D721Med (cell line): Measurements from ENCODE around the gene CBX1.

Experiments
- DNase-seq: peaks from one replicate; pipeline ENCODE4 v3.0.0; 2011; ENCODE audit warnings: low spot score; ENCODE audit not compliant: insufficient read length
- FAIRE-seq: peaks from 2 replicates; lab custom pipeline; 2011; peaks lifted over from hg19 to GRCh38; lab: Jason Lieb, UNC
- TF ChIP-seq, protein P1 (sequence below): IDR thresholded peaks from 2 replicates; pipeline ENCODE4 v1.5.1; 2012; ENCODE audit warnings: mild to moderate bottlenecking, control low read depth; ENCODE audit not compliant: insufficient read depth; ENCODE audit errors: missing control alignments

The CBX1 gene

DNA sequence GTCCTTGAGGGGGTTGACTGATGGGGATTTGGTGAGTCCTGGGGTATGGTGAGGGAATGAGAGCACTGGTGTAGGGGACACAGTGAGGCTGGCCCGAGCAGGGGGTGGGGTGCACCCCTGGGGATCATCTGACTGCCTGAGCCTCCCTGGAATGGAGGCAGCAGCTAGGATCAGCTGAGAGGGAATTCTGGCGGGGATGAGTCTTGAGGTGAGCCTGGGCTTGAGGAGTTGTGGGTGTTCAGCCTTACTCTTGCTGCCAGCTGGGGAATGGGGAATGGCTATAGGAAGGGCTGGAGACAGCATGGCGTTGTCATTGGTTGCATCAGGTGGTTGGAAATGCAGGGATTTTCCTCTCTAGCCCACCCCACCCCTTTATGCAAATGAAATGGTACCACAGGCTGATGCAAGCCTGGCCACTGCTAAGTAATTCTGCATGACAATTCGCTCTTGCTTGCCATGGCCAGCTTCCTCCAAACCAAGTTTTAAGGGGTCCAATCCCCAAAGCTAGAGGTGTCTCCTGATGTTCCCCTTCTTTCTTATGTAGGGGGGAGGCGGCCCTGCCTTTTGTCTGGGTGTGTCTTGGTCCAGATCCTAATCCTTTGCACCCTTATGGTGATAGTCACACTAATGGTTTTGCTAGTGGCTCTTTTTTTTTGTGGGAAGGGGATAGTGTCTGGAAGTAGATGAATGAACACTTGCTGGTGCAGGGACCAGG lies 45.6 kb downstream of the CBX1 start:
- TF ChIP-seq, protein P1, sequence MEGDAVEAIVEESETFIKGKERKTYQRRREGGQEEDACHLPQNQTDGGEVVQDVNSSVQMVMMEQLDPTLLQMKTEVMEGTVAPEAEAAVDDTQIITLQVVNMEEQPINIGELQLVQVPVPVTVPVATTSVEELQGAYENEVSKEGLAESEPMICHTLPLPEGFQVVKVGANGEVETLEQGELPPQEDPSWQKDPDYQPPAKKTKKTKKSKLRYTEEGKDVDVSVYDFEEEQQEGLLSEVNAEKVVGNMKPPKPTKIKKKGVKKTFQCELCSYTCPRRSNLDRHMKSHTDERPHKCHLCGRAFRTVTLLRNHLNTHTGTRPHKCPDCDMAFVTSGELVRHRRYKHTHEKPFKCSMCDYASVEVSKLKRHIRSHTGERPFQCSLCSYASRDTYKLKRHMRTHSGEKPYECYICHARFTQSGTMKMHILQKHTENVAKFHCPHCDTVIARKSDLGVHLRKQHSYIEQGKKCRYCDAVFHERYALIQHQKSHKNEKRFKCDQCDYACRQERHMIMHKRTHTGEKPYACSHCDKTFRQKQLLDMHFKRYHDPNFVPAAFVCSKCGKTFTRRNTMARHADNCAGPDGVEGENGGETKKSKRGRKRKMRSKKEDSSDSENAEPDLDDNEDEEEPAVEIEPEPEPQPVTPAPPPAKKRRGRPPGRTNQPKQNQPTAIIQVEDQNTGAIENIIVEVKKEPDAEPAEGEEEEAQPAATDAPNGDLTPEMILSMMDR: no peak
- FAIRE-seq (no peak), DNase-seq (no peak)

DNA sequence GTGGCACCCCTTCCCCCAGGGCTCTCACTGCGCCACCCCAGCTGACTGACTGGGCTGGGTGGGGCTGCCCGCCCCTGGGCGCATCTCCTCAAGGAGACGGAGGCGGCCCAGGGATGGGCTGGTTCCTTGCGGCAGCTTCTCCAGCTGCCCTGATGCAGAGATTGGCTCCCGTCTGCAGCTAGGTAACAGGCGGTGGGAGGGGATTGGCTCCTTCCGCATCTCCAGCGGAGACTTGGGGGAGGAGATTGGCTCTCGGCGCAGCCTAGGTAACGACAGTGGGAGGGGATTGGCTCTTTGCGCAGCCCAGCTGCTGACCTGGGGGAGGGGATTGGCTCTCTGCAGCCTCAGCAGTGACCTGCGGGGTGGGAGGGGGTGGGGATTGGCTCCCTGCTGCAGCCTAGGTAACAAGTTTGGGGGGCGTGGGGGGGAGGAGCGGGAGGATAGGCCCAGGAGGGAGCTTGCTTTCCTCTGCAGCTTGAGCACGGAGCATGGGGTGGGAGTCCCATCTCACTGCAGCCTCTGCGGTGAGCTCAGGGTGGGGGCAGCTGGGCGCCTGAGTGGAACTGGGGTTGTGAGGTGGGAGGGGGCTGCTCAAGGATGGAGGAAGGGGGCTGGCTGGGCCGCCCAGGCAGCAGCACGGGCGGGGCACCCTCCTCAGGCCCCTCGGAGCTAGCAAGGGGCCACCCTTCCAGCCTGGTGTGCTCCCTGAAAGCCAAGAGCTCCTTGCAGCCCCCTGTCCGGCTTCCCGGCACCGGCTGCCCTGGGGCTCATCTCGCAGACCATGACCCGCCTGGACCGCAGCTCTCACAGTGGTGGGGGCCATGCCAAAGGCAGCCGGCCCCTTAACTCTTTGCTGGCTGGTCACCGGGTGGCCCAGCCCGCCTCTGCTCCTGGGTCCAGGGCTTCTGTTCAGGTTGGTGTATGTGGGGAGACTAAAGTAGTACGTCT lies 46.8 kb downstream of the CBX1 start:
- FAIRE-seq: no peak
- no peak for DNase-seq
- TF ChIP-seq, protein P1: no peak

DNA sequence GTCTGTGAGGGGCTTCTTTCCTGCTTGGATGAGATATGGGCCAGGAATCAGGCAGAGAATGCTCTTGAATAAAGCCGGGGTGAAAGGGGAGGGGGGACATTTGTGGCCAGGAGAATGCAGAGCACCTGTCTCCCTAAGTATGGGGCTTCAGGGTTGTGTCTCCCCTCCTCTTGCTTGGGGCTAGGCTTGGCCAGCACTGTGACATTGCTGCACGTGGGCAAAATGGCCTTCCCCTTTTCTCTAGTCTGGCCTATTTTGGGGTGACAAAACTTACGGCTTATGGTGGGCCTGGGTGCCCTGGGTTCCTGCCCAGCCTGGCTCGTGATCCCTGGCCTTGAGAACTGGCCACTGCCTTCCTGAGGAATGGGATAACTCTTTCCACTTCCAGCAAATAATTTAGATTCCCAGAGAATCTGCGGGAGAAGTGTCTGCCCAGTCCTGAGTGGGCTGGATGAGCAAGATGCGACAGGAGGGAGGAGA lies 47.5 kb downstream of the CBX1 start:
- no peak for FAIRE-seq
- DNase-seq: no peak
- TF ChIP-seq, protein P1: no peak

DNA sequence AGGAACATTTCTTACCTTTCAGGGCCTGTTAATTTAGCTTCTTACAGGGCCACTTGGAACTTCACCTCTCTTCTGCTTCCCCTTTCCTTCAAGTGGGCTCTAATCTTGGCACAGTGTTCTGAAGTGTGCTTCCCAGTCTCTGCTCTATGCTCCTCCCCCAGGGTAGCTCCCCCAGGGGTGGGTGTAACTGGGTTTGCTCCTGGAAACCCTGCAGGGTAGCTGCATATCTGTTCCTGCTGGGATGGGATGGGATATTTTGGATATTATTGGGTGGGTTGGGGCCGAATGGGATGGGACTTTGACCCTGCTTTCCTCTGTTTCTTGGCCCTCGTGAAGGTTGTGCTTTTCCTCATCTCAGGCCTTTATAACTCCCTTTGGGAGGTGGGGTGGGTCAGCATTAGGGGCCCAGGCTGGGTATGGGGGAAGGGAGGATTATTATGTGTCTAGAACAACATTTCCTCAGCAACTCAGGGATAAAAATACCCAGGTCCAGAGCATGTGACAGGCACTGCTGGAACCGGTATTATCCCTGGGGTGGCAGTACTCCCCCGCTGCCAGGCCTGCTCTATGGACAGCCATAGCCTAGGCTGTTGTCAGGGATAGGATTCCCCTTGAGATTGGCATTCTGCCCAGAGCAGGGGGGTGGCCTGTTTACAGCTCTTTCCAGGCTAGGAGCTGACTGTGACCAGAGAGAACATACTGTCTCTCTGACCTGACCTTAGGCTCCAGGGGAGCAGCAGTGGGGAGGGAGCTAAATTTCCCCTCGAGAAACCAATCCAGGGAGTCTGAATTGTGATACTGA lies 48.1 kb downstream of the CBX1 start:
- FAIRE-seq (no peak), DNase-seq (no peak)
- TF ChIP-seq, protein P1: no peak

DNA sequence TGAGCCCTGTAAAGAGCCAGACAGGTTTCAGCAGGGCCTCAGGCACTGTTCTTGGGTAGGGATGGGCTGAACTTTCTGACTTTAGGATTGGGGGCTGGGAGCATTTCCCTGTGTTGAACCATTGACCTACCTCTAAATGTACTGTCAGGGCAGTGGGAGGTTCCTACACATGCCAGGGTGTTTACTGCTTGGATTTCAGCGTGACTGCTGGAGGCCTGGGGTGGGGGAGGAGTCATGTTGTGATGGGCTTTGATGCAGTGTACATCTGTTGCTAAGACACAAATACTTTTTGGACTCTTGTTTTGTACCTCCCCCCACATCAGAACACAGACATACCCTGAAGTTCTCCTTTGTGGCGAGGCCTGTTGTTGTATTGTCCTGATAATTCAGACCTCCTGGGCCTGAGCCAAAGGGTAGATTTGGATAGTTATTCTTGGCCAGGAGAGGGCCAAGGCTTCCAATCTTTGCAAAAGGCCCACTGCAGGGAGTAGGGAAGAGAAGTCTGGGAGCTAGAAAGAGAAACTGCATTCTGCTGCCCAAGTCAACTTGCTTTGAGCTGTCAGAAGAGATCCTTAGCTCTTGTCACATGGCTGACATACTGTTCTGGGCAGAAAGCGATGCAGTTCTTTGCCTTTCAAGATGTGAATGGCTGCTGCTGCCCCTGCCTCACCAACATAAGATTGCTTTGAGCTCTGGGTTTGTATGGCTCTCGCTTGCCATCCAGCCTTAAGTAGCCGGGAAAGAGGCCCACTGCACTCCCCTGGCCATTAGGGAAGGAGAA lies 49.4 kb downstream of the CBX1 start:
- DNase-seq (no peak), FAIRE-seq (no peak)
- TF ChIP-seq, protein P1: no peak

DNA sequence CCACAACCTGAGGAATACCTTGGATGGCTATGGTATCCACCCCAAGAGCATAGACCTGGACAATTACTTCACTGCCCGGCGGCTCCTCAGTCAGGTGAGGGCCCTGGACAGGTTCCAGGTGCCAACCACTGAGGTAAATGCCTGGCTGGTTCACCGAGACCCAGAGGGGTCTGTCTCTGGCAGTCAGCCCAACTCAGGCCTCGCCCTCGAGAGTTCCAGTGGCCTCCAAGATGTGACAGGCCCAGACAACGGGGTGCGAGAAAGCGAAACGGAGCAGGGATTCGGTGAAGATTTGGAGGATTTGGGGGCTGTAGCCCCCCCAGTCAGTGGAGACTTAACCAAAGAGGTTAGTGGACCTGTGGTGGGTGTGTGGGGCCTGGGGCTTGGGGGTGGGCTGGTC lies 50.0 kb downstream of the CBX1 start:
- DNase-seq: no peak
- TF ChIP-seq, protein P1: no peak
- no peak for FAIRE-seq
